Lower leg skin (tissue), 3 donors: Measurements from ENCODE around the gene TSBP1.

Experiments used
- CTCF ChIP-seq, 3 donors: fragments of 450-650 bp; IDR thresholded peaks; one replicate each; pipeline ENCODE4 v1.5.1; 2016; ENCODE audit warnings: antibody characterized with exemption in 3 of 3, mild to moderate bottlenecking in 3 of 3, moderate library complexity in 2 of 3
- POLR2A ChIP-seq, 2 donors: fragments of 450-650 bp; IDR thresholded peaks; one replicate each; pipeline ENCODE4 v1.6.1; 2016 to 2017; ENCODE audit warnings: antibody characterized with exemption in 2 of 2, mild to moderate bottlenecking in 1 of 2, moderate library complexity in 1 of 2

- no peak for TF ChIP-seq CTCF (IDR thresholded peaks at IDR 0.05)
- TF ChIP-seq POLR2A (IDR thresholded peaks at IDR 0.05) = no peak
Observed at GRCh38 chr6:32255199-32256153, 116.2 kb downstream of the TSBP1 start.
